HepG2 (cell line): ENCODE data around the gene C5orf47. TPM values are rescaled to one million over a fixed set of nuclear protein-coding genes. Genes with fewer than 3 reads are reported as not detected.

Source experiments
- ATF6 ChIP-seq: sonication (generic); formaldehyde crosslinking; conservative IDR thresholded peaks from 2 replicates; pipeline ENCODE4 v1.4.0; 2020; ENCODE audit warnings: missing genetic modification reagents
- FOSL2 ChIP-seq: sonication (generic); formaldehyde crosslinking; IDR thresholded peaks from 2 replicates; pipeline ENCODE4 v1.4.0; 2020; ENCODE audit warnings: missing genetic modification reagents
- FOXP1 ChIP-seq, 2 experiments: fragments of 450-650 bp in 1 of 2; IDR thresholded peaks; 2 replicates each; pipeline ENCODE4 v1.6.1; 2017 to 2018; ENCODE audit warnings: antibody characterized with exemption in 1 of 2
- GPN1 ChIP-seq: sonication (generic); formaldehyde crosslinking; IDR thresholded peaks from 2 replicates; pipeline ENCODE4 v1.5.1; 2020; ENCODE audit warnings: missing genetic modification reagents, borderline replicate concordance
- KAT7 ChIP-seq: IDR thresholded peaks from 2 replicates; pipeline ENCODE4 v1.6.1; 2018; ENCODE audit warnings: borderline replicate concordance, missing compliant biosample characterization
- KDM6A ChIP-seq: IDR thresholded peaks from 2 replicates; pipeline ENCODE4 v1.6.1; 2016; ENCODE audit warnings: low read depth
- NFYB ChIP-seq: sonication (generic); formaldehyde crosslinking; IDR thresholded peaks from 2 replicates; pipeline ENCODE4 v1.4.0; 2020; ENCODE audit warnings: missing genetic modification reagents
- PATZ1 ChIP-seq: sonication (generic); formaldehyde crosslinking; IDR thresholded peaks from 2 replicates; pipeline ENCODE4 v1.4.0; 2020; ENCODE audit warnings: missing genetic modification reagents
- PHF5A ChIP-seq: IDR thresholded peaks from one replicate; pipeline ENCODE4 v1.6.1; 2018; ENCODE audit warnings: low read depth, missing genetic modification reagents; ENCODE audit not compliant: unreplicated experiment
- SCMH1 ChIP-seq: sonication (generic); formaldehyde crosslinking; IDR thresholded peaks from 2 replicates; pipeline ENCODE4 v1.9.0; 2021; ENCODE audit warnings: missing genetic modification reagents, mild to moderate bottlenecking, borderline replicate concordance
- TCF12 ChIP-seq, 2 experiments: fragments of 450-650 bp in 1 of 2; sonication (generic) in 1 of 2; formaldehyde crosslinking in 1 of 2; IDR thresholded peaks; 2 replicates each; pipeline versions ENCODE4 v1.6.1 to v1.8.0; 2017 to 2022; ENCODE audit warnings: antibody characterized with exemption in 1 of 2, mild to moderate bottlenecking in 1 of 2, missing genetic modification reagents in 1 of 2, moderate library complexity in 1 of 2
- ZBTB14 ChIP-seq: sonication (generic); formaldehyde crosslinking; IDR thresholded peaks from 2 replicates; pipeline ENCODE4 v1.4.0; 2020; ENCODE audit warnings: missing genetic modification reagents
- ZBTB34 ChIP-seq: sonication (generic); formaldehyde crosslinking; IDR thresholded peaks from 2 replicates; pipeline ENCODE4 v1.8.0; 2022; ENCODE audit warnings: mild to moderate bottlenecking, missing genetic modification reagents
- ZFAT ChIP-seq: sonication (generic); formaldehyde crosslinking; conservative IDR thresholded peaks from 2 replicates; pipeline ENCODE4 v1.8.1; 2023; ENCODE audit warnings: missing genetic modification reagents, inconsistent platforms
- ZNF180 ChIP-seq: sonication (generic); formaldehyde crosslinking; IDR thresholded peaks from 2 replicates; pipeline ENCODE4 v1.4.0; 2020; ENCODE audit warnings: low read depth, missing genetic modification reagents, borderline replicate concordance
- ZNF577 ChIP-seq: sonication (generic); formaldehyde crosslinking; IDR thresholded peaks from 2 replicates; pipeline ENCODE4 v1.4.0; 2020; ENCODE audit warnings: mild to moderate bottlenecking, low read depth, missing genetic modification reagents, borderline replicate concordance
- ZNF614 ChIP-seq: IDR thresholded peaks from 2 replicates; pipeline ENCODE4 v1.6.1; 2018; ENCODE audit warnings: missing biosample characterization, missing genetic modification reagents, inconsistent platforms, borderline replicate concordance
- ZNF775 ChIP-seq: sonication (generic); formaldehyde crosslinking; IDR thresholded peaks from 2 replicates; pipeline ENCODE4 v1.4.0; 2020; ENCODE audit warnings: missing genetic modification reagents, mild to moderate bottlenecking, moderate library complexity, borderline replicate concordance
- ZSCAN31 ChIP-seq: sonication (generic); formaldehyde crosslinking; IDR thresholded peaks from 2 replicates; pipeline ENCODE4 v1.5.0; 2020; ENCODE audit warnings: low read depth, mild to moderate bottlenecking, missing genetic modification reagents
- ZZZ3 ChIP-seq: sonication (generic); formaldehyde crosslinking; IDR thresholded peaks from 2 replicates; pipeline ENCODE4 v1.4.0; 2020; ENCODE audit warnings: missing genetic modification reagents, mild to moderate bottlenecking, borderline replicate concordance
- polyA plus RNA-seq, 8 experiments: library from polyadenylated mRNA; depleted of rRNA in 3 of 8; stranded (reverse) in 7 of 8; unstranded in 1 of 8; fragments of >200 nt; fragmentation: Illumina TruSeq in 4 of 8; extraction: Trizol in 4 of 8; gene quantifications; 2 replicates each; pipeline versions ENCODE4 v1.2.1 to v1.2.3, GENCODE V29; 2011 to 2016; ENCODE audit warnings: low read depth in 4 of 8, missing spikeins in 1 of 8, mixed read lengths in 1 of 8; ENCODE audit not compliant: insufficient read depth in 1 of 8
- total RNA-seq, 5 experiments: library from RNA; depleted of rRNA; stranded (reverse); fragments of >200 nt; fragmentation: Illumina TruSeq; extraction: Trizol; gene quantifications; 2 replicates each; pipeline ENCODE4 v1.2.3, GENCODE V29; 2016; ENCODE audit warnings: low read depth in 1 of 5

C5orf47 gene
- total and polyA plus RNA-seq, 2 of the 13 experiments (the other 11 are each of a cell fraction or from before 2014, with no cell fraction given), result not detected

- TF ChIP-seq TCF12 (IDR thresholded peaks at IDR 0.05) (no peak), TCF12 (CRISPR knock-in tag; IDR thresholded peaks at IDR 0.05) (peak; percentile 84; the same call in 1 of the 2 replicates), PATZ1 (CRISPR knock-in tag) (peak; percentile 40; the same call in 1 of the 2 replicates), ZNF180 (CRISPR knock-in tag) (no peak), SCMH1 (CRISPR knock-in tag) (no peak), ZNF775 (CRISPR knock-in tag) (no peak), FOXP1 (IDR thresholded peaks at IDR 0.05) (peak; percentile 85), FOXP1 (CRISPR knock-in tag; IDR thresholded peaks at IDR 0.05) (peak; percentile 99), FOSL2 (CRISPR knock-in tag) (peak; percentile 69), ZSCAN31 (peak; percentile 63; the same call in 1 of the 2 replicates), ZNF614 (CRISPR knock-in tag) (peak; percentile 91), GPN1 (CRISPR knock-in tag) (no peak), ZNF577 (CRISPR knock-in tag) (no peak), KDM6A (CRISPR knock-in tag) (peak; percentile 80), PHF5A (CRISPR knock-in tag) (no peak), ZBTB14 (no peak), ATF6 (CRISPR knock-in tag) (no peak), ZFAT (CRISPR knock-in tag) (no peak), ZZZ3 (CRISPR knock-in tag) (no peak), ZBTB34 (CRISPR knock-in tag) (peak; percentile 58; the same call in 1 of the 2 replicates), NFYB (CRISPR knock-in tag) (no peak), KAT7 (CRISPR knock-in tag) (peak; percentile 69; the same call in 1 of the 2 replicates)
These were observed 47.1 kb upstream of the C5orf47 start (continued) for GRCh38 chr5:173941758-173942401.
